GM10266 (cell line): ENCODE measurements around the gene FGFRL1.

ENCODE experiments used
- DNase-seq: peaks from one replicate; pipeline ENCODE4 v3.0.0; 2012; ENCODE audit errors: extremely low spot score
- TF ChIP-seq, protein P1 (sequence below): IDR thresholded peaks from 2 replicates; pipeline ENCODE4 v1.5.1; 2012; ENCODE audit warnings: mild to moderate bottlenecking, low read depth; ENCODE audit not compliant: control insufficient read depth, insufficient read depth; ENCODE audit errors: missing control alignments

The FGFRL1 gene

GRCh38 chr4:1036976-1037810 lies 25.8 kb downstream of the FGFRL1 start:
- no peak for DNase-seq
- TF ChIP-seq, protein P1, sequence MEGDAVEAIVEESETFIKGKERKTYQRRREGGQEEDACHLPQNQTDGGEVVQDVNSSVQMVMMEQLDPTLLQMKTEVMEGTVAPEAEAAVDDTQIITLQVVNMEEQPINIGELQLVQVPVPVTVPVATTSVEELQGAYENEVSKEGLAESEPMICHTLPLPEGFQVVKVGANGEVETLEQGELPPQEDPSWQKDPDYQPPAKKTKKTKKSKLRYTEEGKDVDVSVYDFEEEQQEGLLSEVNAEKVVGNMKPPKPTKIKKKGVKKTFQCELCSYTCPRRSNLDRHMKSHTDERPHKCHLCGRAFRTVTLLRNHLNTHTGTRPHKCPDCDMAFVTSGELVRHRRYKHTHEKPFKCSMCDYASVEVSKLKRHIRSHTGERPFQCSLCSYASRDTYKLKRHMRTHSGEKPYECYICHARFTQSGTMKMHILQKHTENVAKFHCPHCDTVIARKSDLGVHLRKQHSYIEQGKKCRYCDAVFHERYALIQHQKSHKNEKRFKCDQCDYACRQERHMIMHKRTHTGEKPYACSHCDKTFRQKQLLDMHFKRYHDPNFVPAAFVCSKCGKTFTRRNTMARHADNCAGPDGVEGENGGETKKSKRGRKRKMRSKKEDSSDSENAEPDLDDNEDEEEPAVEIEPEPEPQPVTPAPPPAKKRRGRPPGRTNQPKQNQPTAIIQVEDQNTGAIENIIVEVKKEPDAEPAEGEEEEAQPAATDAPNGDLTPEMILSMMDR = no peak

GRCh38 chr4:1038948-1039492 lies 27.6 kb downstream of the FGFRL1 start:
- no peak for DNase-seq
- TF ChIP-seq, protein P1 = no peak

GRCh38 chr4:1039493-1040343 lies 28.3 kb downstream of the FGFRL1 start:
- DNase-seq = no peak
- TF ChIP-seq, protein P1 = no peak

- TF ChIP-seq, protein P1 = no peak
- DNase-seq = no peak
Observed at GRCh38 chr4:1040344-1041146, 29.1 kb downstream of the FGFRL1 start.

DNA sequence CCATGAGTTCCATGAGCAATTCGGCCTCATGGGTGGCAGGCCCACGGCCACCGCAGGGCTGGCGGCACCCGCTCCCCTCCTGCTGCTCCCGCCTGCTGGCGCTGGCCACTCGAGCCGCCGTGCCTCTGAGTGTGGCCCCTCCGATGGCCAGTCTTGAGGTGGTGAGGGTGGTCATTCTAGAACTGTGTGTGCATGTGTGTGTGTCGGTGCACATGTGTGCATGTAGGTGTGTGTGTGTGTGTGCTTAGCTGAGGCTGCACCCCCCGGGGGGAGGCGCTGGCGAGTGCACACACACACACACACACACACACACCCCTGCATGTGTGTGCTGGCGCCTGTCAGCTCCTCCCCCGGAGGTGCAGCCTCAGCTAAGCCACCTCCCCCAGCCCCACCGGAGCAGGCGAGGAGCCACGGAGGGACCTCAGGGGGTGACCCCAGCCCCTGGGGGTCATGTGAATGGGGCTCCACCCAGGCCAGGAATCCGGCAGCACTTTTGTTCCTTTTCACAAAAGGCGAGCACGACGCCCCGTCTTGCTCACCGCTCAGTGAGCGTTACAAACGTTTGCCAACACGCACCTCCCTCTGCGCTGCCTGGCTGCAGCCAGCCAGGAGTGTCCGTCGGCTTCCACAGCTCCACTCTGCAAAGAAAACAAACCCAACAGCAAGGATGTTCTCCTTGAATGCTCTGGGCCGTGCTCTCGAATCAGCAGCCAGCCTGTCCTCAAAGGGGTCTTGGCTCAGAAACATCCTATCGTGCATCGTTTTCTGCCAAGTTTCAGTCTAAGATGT lies 29.9 kb downstream of the FGFRL1 start:
- TF ChIP-seq, protein P1 = no peak
- DNase-seq = no peak

DNA sequence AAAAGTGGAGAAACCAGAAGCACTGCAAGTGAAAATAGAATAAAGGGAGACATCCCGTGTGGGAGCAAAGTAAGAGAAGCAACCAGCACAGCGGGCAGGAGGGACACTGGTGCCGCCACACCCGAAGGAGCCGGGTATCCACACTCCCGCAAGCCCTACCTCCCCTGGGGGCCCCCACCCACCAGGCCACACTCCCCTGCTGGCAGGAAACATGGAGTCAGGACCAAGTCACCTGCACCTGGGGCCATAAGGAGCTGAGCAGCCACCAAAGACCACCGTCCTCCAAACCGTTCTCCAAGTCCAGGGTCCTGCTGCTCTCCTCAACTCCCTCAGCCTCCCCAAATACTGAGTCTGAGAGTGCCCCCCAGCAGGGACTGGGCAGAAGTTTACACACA lies 30.5 kb downstream of the FGFRL1 start:
- DNase-seq = no peak
- TF ChIP-seq, protein P1 = no peak
